ENCODE data around the gene AFM.

AFM gene

GRCh38 chr4:73451404-73451803 is 30.1 kb upstream of the AFM start:
- TF ChIP-seq, protein P1, sequence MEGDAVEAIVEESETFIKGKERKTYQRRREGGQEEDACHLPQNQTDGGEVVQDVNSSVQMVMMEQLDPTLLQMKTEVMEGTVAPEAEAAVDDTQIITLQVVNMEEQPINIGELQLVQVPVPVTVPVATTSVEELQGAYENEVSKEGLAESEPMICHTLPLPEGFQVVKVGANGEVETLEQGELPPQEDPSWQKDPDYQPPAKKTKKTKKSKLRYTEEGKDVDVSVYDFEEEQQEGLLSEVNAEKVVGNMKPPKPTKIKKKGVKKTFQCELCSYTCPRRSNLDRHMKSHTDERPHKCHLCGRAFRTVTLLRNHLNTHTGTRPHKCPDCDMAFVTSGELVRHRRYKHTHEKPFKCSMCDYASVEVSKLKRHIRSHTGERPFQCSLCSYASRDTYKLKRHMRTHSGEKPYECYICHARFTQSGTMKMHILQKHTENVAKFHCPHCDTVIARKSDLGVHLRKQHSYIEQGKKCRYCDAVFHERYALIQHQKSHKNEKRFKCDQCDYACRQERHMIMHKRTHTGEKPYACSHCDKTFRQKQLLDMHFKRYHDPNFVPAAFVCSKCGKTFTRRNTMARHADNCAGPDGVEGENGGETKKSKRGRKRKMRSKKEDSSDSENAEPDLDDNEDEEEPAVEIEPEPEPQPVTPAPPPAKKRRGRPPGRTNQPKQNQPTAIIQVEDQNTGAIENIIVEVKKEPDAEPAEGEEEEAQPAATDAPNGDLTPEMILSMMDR (IDR thresholded peaks at IDR 0.05; ENCODE audit: extremely low read depth, missing control alignments), result no peak
- no peak for DNase-seq (ENCODE audit: low spot score)

- no peak for DNase-seq (ENCODE audit: low spot score)
- TF ChIP-seq, protein P1 (IDR thresholded peaks at IDR 0.05; ENCODE audit: extremely low read depth, missing control alignments), result no peak
Observed at GRCh38 chr4:73451981-73452747, 29.4 kb upstream of the AFM start.

DNA sequence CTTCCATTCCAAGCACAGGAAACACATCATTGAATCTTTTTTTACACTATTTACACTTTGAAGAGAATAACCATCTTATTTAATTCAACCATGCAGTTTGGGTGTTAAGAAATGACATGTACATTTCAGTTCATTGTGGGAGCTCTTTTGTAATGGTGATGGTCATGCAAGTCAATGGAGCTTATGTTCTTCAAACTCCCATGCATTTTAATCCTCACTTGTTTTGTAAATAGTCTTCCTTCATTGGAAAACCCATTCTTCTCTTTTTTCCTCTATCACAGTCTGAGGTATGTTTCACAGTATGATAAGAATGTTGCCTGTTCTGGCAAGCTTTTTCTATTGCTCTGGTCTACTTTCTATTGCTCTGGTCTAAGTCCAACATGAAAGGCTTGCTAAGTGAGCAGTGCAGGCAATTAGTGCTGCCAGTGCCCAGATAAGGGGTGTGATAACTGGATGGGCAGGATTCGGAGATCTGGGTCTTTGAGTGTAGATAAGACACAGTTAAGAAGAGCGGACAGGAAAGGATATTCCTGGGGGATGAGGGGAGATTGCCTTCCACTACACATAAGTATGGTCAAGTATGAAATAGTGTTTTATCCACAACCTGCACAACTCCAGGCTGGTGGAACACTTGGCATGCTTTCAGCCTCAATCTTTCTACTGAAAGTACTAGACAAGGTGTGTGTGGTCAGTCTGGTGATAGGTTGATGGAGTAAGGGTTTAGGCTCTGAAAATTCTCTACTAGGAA is 28.4 kb upstream of the AFM start:
- DNase-seq (ENCODE audit: low spot score), result no peak
- TF ChIP-seq, protein P1 (IDR thresholded peaks at IDR 0.05; ENCODE audit: extremely low read depth, missing control alignments), result no peak

DNA sequence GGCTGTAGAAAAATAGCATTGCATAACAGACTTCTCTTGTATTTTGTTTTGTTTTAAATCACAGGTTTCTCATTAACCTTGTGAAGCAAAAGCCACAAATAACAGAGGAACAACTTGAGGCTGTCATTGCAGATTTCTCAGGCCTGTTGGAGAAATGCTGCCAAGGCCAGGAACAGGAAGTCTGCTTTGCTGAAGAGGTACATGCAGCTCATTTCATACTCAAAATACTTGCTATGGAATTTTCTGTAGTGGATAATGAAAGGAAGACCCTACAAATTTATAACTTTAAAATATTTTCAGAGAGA is 27.9 kb upstream of the AFM start:
- no peak for DNase-seq (ENCODE audit: low spot score)
- TF ChIP-seq, protein P1 (IDR thresholded peaks at IDR 0.05; ENCODE audit: extremely low read depth, missing control alignments), result no peak

- DNase-seq (ENCODE audit: low spot score), result no peak
- TF ChIP-seq, protein P1 (IDR thresholded peaks at IDR 0.05; ENCODE audit: extremely low read depth, missing control alignments), result no peak
Observed at GRCh38 chr4:73454920-73455319, 26.6 kb upstream of the AFM start.

DNA sequence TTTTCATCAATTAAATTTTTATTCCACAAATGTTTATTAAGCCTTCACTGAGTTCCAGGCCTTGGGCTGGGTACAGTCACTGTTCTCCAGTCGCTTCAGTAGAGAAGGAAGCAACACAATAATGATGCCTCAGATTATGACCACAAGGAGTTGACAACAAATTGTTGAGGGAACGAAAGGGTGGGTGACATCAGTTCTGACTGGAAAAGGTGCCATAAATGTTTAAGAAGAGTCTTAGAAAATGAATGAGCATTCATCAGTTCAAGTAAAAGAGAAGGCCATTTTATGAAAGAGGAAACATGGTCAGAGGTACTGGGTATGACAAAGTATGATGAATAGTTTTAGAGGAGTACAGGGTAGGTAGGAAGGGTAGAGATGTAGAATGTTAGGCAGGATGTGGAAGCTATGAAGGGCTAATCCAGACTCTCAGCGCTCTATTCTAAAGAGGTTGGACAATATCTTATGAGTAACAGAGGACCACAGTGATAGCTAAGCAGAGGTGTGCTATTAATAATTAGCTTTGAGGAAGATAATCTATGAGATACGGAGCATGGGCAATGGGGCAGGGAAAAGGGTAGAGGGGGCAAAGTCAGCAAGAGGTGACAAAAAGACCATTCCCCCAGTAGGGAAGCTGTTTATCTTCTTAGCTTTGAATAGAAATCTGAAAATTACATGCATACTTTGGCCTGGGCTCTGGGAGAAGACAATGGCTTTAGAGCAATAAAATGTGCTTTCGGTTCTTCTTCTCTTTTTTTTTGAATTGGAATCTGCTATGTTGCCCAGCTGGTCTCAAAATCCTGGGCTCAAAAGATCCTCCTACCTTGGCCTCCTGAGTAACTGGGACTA is 25.1 kb upstream of the AFM start:
- TF ChIP-seq, protein P1 (IDR thresholded peaks at IDR 0.05; ENCODE audit: extremely low read depth, missing control alignments), result no peak
- no peak for DNase-seq (ENCODE audit: low spot score)
